Stimulated activated CD8-positive, alpha-beta memory T cell treated with anti-CD3 and anti-CD28 coated beads, Interleukin-2, amount 100 ng/mL, for 1 hour (primary cell): Measurements from ENCODE around the gene GPR84.

ENCODE experiments used
- DNase-seq, 2 donors: peaks; one replicate each; pipeline ENCODE4 v3.0.0-alpha.2; 2020; ENCODE audit warnings: low read depth in 2 of 2

The GPR84 gene

GRCh38 chr12:54392485-54393206 lies 28.4 kb upstream of the GPR84 start:
- no peak for DNase-seq

GRCh38 chr12:54390668-54391551 lies 26.6 kb upstream of the GPR84 start:
- DNase-seq = peak; percentile 30 to 50

GRCh38 chr12:54390176-54390667 lies 25.9 kb upstream of the GPR84 start:
- DNase-seq = no peak

- DNase-seq = no peak
Measured at GRCh38 chr12:54389607-54390175, 25.4 kb upstream of the GPR84 start.

- DNase-seq = no peak
Measured at GRCh38 chr12:54389134-54389508, 24.8 kb upstream of the GPR84 start.

GRCh38 chr12:54388237-54389133 lies 24.2 kb upstream of the GPR84 start:
- DNase-seq = no peak

GRCh38 chr12:54387114-54387467 lies 22.8 kb upstream of the GPR84 start:
- DNase-seq = no peak

- DNase-seq = no peak
Measured at GRCh38 chr12:54386403-54387113, 22.3 kb upstream of the GPR84 start.

GRCh38 chr12:54385251-54385914 lies 21.1 kb upstream of the GPR84 start:
- DNase-seq = no peak

GRCh38 chr12:54384591-54385041 lies 20.3 kb upstream of the GPR84 start, which contains the start of gene ZNF385A:
ZNF385A (minus strand) TSS chr12:54384733; CDS start chr12:54384514, 219 bp downstream.
- DNase-seq = no peak

GRCh38 chr12:54383041-54383609 lies 18.8 kb upstream of the GPR84 start:
- no peak for DNase-seq

GRCh38 chr12:54381136-54381535 lies 16.9 kb upstream of the GPR84 start:
- DNase-seq = no peak

GRCh38 chr12:54379398-54380201 lies 15.3 kb upstream of the GPR84 start:
- DNase-seq = peak; percentile 71 to 79

GRCh38 chr12:54378796-54379397 lies 14.6 kb upstream of the GPR84 start:
- DNase-seq = no peak

GRCh38 chr12:54377797-54378515 lies 13.7 kb upstream of the GPR84 start:
- DNase-seq = no peak

- DNase-seq = no peak
Measured at GRCh38 chr12:54377007-54377406, 12.7 kb upstream of the GPR84 start.

- no peak for DNase-seq
Measured at GRCh38 chr12:54376596-54376995, 12.3 kb upstream of the GPR84 start.

GRCh38 chr12:54375259-54375579 lies 10.9 kb upstream of the GPR84 start:
- no peak for DNase-seq
